Muscle of leg (tissue), 11 donors: ENCODE data around the gene PDLIM3. TPM values are rescaled to one million over a fixed set of nuclear protein-coding genes. Genes with fewer than 3 reads are reported as not detected.

Experiments used
- DNase-seq: peaks from one replicate; pipeline ENCODE4 v3.0.0; 2013
- H3K27ac ChIP-seq: one replicate; pipeline ENCODE4 v1.5.1; 2013; ENCODE audit warnings: mild to moderate bottlenecking, low read length, control low read depth
- H3K27me3 ChIP-seq: one replicate; pipeline ENCODE4 v1.6.1; 2013; ENCODE audit warnings: low read length; ENCODE audit not compliant: control insufficient read depth, insufficient read depth
- H3K36me3 ChIP-seq: one replicate; pipeline ENCODE4 v1.6.1; 2013; ENCODE audit warnings: low read length; ENCODE audit not compliant: control insufficient read depth, insufficient read depth
- H3K4me1 ChIP-seq: one replicate; pipeline ENCODE4 v1.6.1; 2013; ENCODE audit warnings: low read length; ENCODE audit not compliant: control insufficient read depth, insufficient read depth
- H3K4me3 ChIP-seq: one replicate; pipeline ENCODE4 v1.5.1; 2013; ENCODE audit warnings: low read length, control low read depth
- H3K9me3 ChIP-seq: replicated peaks from 2 replicates; pipeline ENCODE4 v1.6.1; 2013; ENCODE audit warnings: low read depth, low read length; ENCODE audit not compliant: control insufficient read depth
- WGBS: methylation state at CpG from one replicate; pipeline ENCODE4 v1.1.5; 2013; ENCODE audit warnings: missing lambda C conversion rate; ENCODE audit not compliant: insufficient coverage; 5-methylcytosine and 5-hydroxymethylcytosine counted together
- polyA plus RNA-seq, 8 donors: library from polyadenylated mRNA; unstranded; fragments of 120-200 nt; gene quantifications; one replicate each; pipeline versions ENCODE4 v1.2.1 to v1.2.3, GENCODE V29; 2013; ENCODE audit warnings: inconsistent platforms in 1 of 8, low replicate concordance in 1 of 8; ENCODE audit not compliant: insufficient read length in 8 of 8, insufficient read depth in 1 of 8
- total RNA-seq: library from RNA; stranded (reverse); fragments of 120-200 nt; gene quantifications from one replicate; pipeline ENCODE4 v1.2.4, GENCODE V29; 2013

Gene PDLIM3
- total and polyA plus RNA-seq, 9 donors, result 306 to 541 (median 459) TPM

DNA sequence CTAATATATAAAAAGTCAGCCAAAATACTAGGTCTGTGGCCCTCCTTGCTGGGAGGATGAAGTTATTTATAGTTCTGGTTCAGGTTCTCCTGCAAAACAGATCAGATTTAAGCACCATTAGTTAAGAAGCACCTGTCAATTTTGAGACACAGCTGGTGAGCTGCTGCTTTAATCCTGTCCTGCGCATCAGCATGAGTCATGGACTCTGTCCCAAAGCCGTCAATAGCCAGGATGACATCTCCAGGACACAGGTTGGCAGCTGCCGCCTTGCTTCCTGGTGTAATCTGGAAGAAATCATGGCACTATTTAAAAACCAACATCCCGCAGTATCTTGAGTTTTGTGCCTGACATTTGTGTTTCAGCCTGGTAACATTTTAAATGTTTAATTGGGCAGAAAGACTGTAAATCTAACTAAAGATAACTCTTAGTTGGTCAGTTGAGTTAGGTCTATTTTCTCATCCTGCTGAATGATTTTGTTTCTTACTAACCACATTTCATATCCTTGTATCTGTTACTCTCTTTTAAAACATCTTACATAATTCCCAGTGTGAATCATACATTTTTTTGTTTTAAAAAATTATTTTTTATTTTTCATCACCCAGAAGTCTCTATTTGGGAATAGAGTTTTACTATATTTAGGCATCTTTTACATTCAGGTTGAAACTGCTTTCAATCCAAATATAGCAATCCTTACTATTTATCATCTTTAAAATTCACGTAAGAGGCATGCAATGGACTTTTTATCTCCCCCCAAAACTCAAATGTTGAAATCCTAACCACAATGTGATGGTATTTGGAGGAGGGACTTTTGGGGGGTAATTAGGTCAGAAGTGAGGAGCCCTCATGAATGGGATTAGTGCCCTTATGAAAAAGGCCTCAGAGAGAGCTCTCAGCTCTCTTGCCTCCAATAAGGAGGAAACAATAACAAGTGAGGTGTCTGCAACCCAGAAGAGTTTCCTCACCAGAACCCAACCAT lies 10.1 kb downstream of the PDLIM3 start:
- DNase-seq, result peak; percentile 80
- H3K27ac ChIP-seq, result peak overlapping the region; percentile 11
- peaks cover 14% of the 10 kb centered on the region for H3K36me3 ChIP-seq
- H3K4me3 ChIP-seq, result no peak overlapping the region
- H3K27me3 ChIP-seq, result no peaks in the 10 kb centered on the region
- H3K4me1 ChIP-seq, result peaks cover 5% of the 10 kb centered on the region
- WGBS, result 58% methylated on average over 3 of the region's 5 CpGs
- no peaks in the 10 kb centered on the region for H3K9me3 ChIP-seq

DNA sequence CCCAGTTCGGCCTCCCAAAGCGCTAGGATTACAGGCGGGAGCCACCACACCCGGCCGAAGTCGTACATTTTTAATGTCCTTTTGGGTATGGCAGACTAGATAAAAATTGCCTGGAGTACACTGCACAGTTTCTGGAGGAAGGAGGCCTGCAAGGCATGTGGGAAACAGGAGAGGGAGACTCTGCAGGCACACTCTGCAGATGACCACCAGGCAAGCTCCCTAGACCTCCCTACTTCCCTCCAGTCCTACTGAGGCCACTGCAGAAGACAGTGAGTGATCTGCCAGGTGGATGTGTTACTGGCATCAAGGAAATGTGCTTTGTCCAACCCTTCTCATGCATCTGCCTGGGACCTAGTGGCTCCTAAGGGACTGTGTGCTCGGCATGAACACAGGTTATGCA lies 11.4 kb downstream of the PDLIM3 start:
- peak overlapping the region; percentile 11 for H3K27ac ChIP-seq
- H3K9me3 ChIP-seq, result no peaks in the 10 kb centered on the region
- H3K36me3 ChIP-seq, result peaks cover 19% of the 10 kb centered on the region
- no peaks in the 10 kb centered on the region for H3K27me3 ChIP-seq
- 100% methylated on average over 1 of the region's 7 CpGs for WGBS
- DNase-seq, result no peak
- H3K4me1 ChIP-seq, result peaks cover 5% of the 10 kb centered on the region
- H3K4me3 ChIP-seq, result no peak overlapping the region

- H3K9me3 ChIP-seq, result no peaks in the 10 kb centered on the region
- peaks cover 15% of the 10 kb centered on the region for H3K36me3 ChIP-seq
- DNase-seq, result no peak
- H3K27me3 ChIP-seq, result no peaks in the 10 kb centered on the region
- no peak overlapping the region for H3K4me3 ChIP-seq
- no CpG with 5 or more reads among the region's 2 CpGs for WGBS
- no peak overlapping the region for H3K27ac ChIP-seq
- H3K4me1 ChIP-seq, result peaks cover 2% of the 10 kb centered on the region
These were observed 12.9 kb downstream of the PDLIM3 start for GRCh38 chr4:185522451-185522850.

- DNase-seq, result no peak
- peaks cover 2% of the 10 kb centered on the region for H3K4me1 ChIP-seq
- H3K36me3 ChIP-seq, result peaks cover 14% of the 10 kb centered on the region
- H3K9me3 ChIP-seq, result no peaks in the 10 kb centered on the region
- WGBS, result 80% methylated on average over 2 of the region's 4 CpGs
- H3K27ac ChIP-seq, result no peak overlapping the region
- no peaks in the 10 kb centered on the region for H3K27me3 ChIP-seq
- no peak overlapping the region for H3K4me3 ChIP-seq
These were observed 15.2 kb downstream of the PDLIM3 start for GRCh38 chr4:185520119-185520518.

GRCh38 chr4:185518494-185518893 lies 16.8 kb downstream of the PDLIM3 start:
- DNase-seq, result no peak
- H3K27me3 ChIP-seq, result no peaks in the 10 kb centered on the region
- no peaks in the 10 kb centered on the region for H3K9me3 ChIP-seq
- H3K4me1 ChIP-seq, result peaks cover 4% of the 10 kb centered on the region
- H3K27ac ChIP-seq, result no peak overlapping the region
- H3K36me3 ChIP-seq, result peaks cover 18% of the 10 kb centered on the region
- no CpG with 5 or more reads among the region's 1 CpG for WGBS
- no peak overlapping the region for H3K4me3 ChIP-seq

- Histone ChIP-seq H3K27me3 (no peaks in the 10 kb centered on the region), H3K4me3 (no peak overlapping the region), H3K27ac (no peak overlapping the region), H3K36me3 (peaks cover 22% of the 10 kb centered on the region), H3K4me1 (peaks cover 4% of the 10 kb centered on the region), H3K9me3 (no peaks in the 10 kb centered on the region)
- DNase-seq, result no peak
These were observed 17.2 kb downstream of the PDLIM3 start for GRCh38 chr4:185518069-185518468.

GRCh38 chr4:185515248-185515647 lies 20.1 kb downstream of the PDLIM3 start:
- Histone ChIP-seq H3K9me3 (no peaks in the 10 kb centered on the region), H3K36me3 (peaks cover 26% of the 10 kb centered on the region), H3K4me3 (no peak overlapping the region), H3K27me3 (no peaks in the 10 kb centered on the region), H3K4me1 (peaks cover 4% of the 10 kb centered on the region), H3K27ac (no peak overlapping the region)
- no peak for DNase-seq
- WGBS, result no CpG with 5 or more reads among the region's 4 CpGs

GRCh38 chr4:185514182-185514697 lies 21.1 kb downstream of the PDLIM3 start:
- Histone ChIP-seq H3K4me3 (no peak overlapping the region), H3K4me1 (peaks cover 4% of the 10 kb centered on the region), H3K9me3 (no peaks in the 10 kb centered on the region), H3K27me3 (no peaks in the 10 kb centered on the region), H3K27ac (no peak overlapping the region), H3K36me3 (peaks cover 20% of the 10 kb centered on the region)
- WGBS, result 94% methylated on average over 6 of the region's 17 CpGs
- DNase-seq, result no peak

- Histone ChIP-seq H3K27ac (peak overlapping the region; percentile 2), H3K27me3 (no peaks in the 10 kb centered on the region), H3K4me3 (no peak overlapping the region), H3K36me3 (peaks cover 20% of the 10 kb centered on the region), H3K4me1 (peaks cover 4% of the 10 kb centered on the region), H3K9me3 (no peaks in the 10 kb centered on the region)
- 66% methylated on average over 2 of the region's 10 CpGs for WGBS
- DNase-seq, result peak; percentile 41
These were observed 21.7 kb downstream of the PDLIM3 start for GRCh38 chr4:185513489-185514181.

DNA sequence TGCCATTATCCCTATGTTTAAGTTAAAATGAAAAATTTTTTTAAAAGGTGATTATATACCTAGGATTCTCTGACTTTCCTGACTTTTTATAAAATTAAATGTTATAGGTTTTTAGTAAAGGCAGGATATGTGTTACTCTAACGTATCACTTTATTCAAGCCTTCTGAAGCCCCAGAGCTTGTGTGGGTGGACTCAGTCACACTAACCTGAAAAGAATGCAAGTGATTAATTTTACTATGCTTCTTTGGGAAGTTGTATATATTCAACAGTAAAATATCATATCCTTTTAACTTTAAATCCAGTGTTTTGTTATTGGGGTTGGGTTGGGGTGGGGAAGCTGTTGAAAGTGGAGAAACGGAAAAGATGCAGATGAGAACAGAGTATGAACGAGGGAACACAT lies 22.8 kb downstream of the PDLIM3 start:
- 75% methylated on average over 2 of the region's 3 CpGs for WGBS
- no peak overlapping the region for H3K4me3 ChIP-seq
- H3K9me3 ChIP-seq, result no peaks in the 10 kb centered on the region
- no peaks in the 10 kb centered on the region for H3K27me3 ChIP-seq
- H3K36me3 ChIP-seq, result peaks cover 23% of the 10 kb centered on the region
- no peak overlapping the region for H3K27ac ChIP-seq
- DNase-seq, result no peak
- peaks cover 4% of the 10 kb centered on the region for H3K4me1 ChIP-seq
